ENCODE measurements around the gene PPIB. TPM values are rescaled to one million over a fixed set of nuclear protein-coding genes. Genes with fewer than 3 reads are reported as not detected.
"Not testable (repeated sequence)": the region's sequence is repeated elsewhere in the genome, so short reads cannot be mapped to it uniquely, and the experiment has no call there.

The PPIB gene
- total RNA-seq, 1 experiment from 2014 or later: 410 TPM

- CTCF ChIA-PET: no interaction called here
- H3K27me3 ChIP-seq (replicated peaks; ENCODE audit: insufficient read depth, low read depth, low read length, poor library complexity): no peaks in the 10 kb centered on the region
- peak overlapping the region; percentile 14 for H3K27ac ChIP-seq (ENCODE audit: low read depth, low read length, poor library complexity, severe bottlenecking)
- no peak for TF ChIP-seq EZH2 (IDR thresholded peaks at IDR 0.05; ENCODE audit: borderline replicate concordance, low read depth, low read length, poor library complexity, severe bottlenecking)
- TF ChIP-seq CTCF (conservative IDR thresholded peaks at IDR 0.05; ENCODE audit: low read depth, low read length): no peak
- H3K4me3 ChIP-seq (ENCODE audit: low read depth, low read length, poor library complexity, severe bottlenecking): no peak overlapping the region
- H3K4me1 ChIP-seq (ENCODE audit: insufficient read depth, low read length, poor library complexity, severe bottlenecking): no peaks in the 10 kb centered on the region
- peaks cover 20% of the 10 kb centered on the region for H3K36me3 ChIP-seq (ENCODE audit: insufficient read depth, low read length, poor library complexity, severe bottlenecking)
- no peaks in the 10 kb centered on the region for H3K9me3 ChIP-seq (ENCODE audit: low read depth, low read length, poor library complexity, severe bottlenecking)
- intact Hi-C loops (cut with micrococcal nuclease; ENCODE audit: unreplicated experiment): no loop called here
- POLR2A ChIA-PET (ENCODE audit: low non-redundant PET): no interaction called here
- no TSS peak for BruUV-seq (replicated peaks)
- DNase-seq (ENCODE audit: low spot score): no peak
Observed at GRCh38 chr15:64112073-64112772, 50.6 kb downstream of the PPIB start.

DNA sequence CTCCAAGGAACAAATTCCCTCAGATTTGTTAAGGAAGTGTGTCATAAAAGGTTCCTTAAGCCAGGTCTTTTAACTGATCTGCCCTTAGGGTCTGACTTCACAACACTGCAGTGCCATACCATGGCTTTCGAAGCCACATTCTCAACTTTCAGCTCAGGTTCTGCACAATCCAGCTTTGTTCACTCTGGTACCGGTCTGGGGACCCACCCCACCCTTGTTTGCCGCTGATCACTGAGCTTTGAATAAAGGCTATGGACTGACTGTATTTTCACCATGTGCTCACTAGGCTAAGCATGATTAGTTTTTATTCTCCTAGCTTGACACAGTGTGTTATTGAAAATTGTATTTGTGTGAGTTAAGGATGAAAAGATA lies 51.2 kb downstream of the PPIB start:
- CTCF ChIA-PET: no interaction called here
- H3K36me3 ChIP-seq (ENCODE audit: insufficient read depth, low read length, poor library complexity, severe bottlenecking): peaks cover 15% of the 10 kb centered on the region
- intact Hi-C loops (cut with micrococcal nuclease; ENCODE audit: unreplicated experiment): no loop called here
- no peak for DNase-seq (ENCODE audit: low spot score)
- no peak overlapping the region for H3K4me3 ChIP-seq (ENCODE audit: low read depth, low read length, poor library complexity, severe bottlenecking)
- H3K9me3 ChIP-seq (ENCODE audit: low read depth, low read length, poor library complexity, severe bottlenecking): no peaks in the 10 kb centered on the region
- TF ChIP-seq EZH2 (IDR thresholded peaks at IDR 0.05; ENCODE audit: borderline replicate concordance, low read depth, low read length, poor library complexity, severe bottlenecking) (no peak), CTCF (conservative IDR thresholded peaks at IDR 0.05; ENCODE audit: low read depth, low read length) (no peak)
- H3K4me1 ChIP-seq (ENCODE audit: insufficient read depth, low read length, poor library complexity, severe bottlenecking): no peaks in the 10 kb centered on the region
- no peaks in the 10 kb centered on the region for H3K27me3 ChIP-seq (replicated peaks; ENCODE audit: insufficient read depth, low read depth, low read length, poor library complexity)
- POLR2A ChIA-PET (ENCODE audit: low non-redundant PET): no interaction called here
- H3K27ac ChIP-seq (ENCODE audit: low read depth, low read length, poor library complexity, severe bottlenecking): no peak overlapping the region
- no TSS peak for BruUV-seq (replicated peaks)

DNA sequence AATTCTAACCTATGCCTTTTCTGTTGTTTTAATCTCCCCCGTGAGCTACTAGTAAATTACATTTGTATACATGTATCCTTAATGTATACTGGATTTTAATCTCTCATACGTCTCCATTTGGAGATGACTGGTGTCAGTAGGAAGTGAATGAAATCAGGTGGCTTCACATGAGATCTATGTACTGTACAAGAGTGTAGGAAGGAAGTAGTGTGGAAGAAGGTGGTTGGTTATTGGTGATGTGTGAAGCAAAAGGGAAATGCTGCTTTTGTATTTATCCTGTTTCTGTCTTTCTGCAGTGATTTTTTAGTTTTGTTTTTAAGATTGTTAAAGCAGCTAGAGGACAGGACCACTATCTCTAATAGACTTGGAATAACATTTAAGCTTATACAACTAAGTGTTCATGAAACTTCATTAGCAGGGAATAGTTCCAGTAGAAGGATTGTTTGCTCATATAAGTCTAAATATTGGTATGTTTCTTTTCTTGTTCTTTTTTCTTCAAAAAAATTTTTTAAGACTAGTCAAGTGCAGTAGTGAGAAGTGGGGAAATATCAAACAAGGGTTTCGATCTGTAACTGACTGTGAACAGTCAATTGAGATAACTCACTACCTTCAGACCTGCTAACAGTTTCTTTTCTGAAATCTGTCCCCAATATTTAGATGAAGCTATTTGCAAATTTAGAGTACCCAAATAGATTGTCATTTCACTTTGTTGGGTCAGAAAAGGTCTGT lies 51.7 kb downstream of the PPIB start:
- Histone ChIP-seq H3K27ac (ENCODE audit: low read depth, low read length, poor library complexity, severe bottlenecking) (no peak overlapping the region), H3K36me3 (ENCODE audit: insufficient read depth, low read length, poor library complexity, severe bottlenecking) (peaks cover 10% of the 10 kb centered on the region), H3K27me3 (replicated peaks; ENCODE audit: insufficient read depth, low read depth, low read length, poor library complexity) (no peaks in the 10 kb centered on the region), H3K9me3 (ENCODE audit: low read depth, low read length, poor library complexity, severe bottlenecking) (no peaks in the 10 kb centered on the region), H3K4me1 (ENCODE audit: insufficient read depth, low read length, poor library complexity, severe bottlenecking) (no peaks in the 10 kb centered on the region), H3K4me3 (ENCODE audit: low read depth, low read length, poor library complexity, severe bottlenecking) (no peak overlapping the region)
- ChIA-PET CTCF (no interaction called here), POLR2A (ENCODE audit: low non-redundant PET) (no interaction called here)
- TF ChIP-seq CTCF (conservative IDR thresholded peaks at IDR 0.05; ENCODE audit: low read depth, low read length) (no peak), EZH2 (IDR thresholded peaks at IDR 0.05; ENCODE audit: borderline replicate concordance, low read depth, low read length, poor library complexity, severe bottlenecking) (no peak)
- BruUV-seq (replicated peaks): no TSS peak
- intact Hi-C loops (cut with micrococcal nuclease; ENCODE audit: unreplicated experiment): no loop called here
- DNase-seq (ENCODE audit: low spot score): no peak

DNA sequence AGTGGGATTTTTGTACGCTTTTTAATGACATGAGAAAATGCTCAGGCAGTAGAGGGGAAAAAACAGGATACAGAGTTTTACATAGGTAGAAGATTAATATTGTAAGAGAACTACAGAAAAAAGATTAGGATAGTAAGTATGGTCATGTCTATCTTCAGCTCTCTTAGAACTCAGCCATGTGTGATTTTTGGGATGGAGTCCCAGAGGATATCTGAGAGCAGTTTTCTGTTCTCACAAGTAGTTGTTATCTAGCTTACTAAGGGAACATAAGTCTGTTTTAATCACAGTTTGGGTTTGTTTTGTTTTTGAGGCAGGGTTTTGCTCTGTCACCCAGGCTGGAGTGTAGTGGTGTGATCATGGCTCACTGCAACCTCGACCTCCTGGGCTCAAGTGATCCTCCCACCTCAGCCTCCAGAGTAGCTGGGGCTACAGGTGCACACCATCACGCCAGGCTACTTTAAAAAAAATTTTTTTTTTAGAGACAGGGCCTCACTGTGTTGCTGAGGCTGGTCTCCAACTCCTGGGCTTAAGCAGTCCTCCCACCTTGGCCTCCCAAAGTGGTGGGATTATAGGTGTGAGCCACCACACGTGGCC lies 52.6 kb downstream of the PPIB start:
- POLR2A ChIA-PET (ENCODE audit: low non-redundant PET); H3K27me3 ChIP-seq (replicated peaks; ENCODE audit: insufficient read depth, low read depth, low read length, poor library complexity); H3K9me3 ChIP-seq (ENCODE audit: low read depth, low read length, poor library complexity, severe bottlenecking); H3K4me3 ChIP-seq (ENCODE audit: low read depth, low read length, poor library complexity, severe bottlenecking); H3K4me1 ChIP-seq (ENCODE audit: insufficient read depth, low read length, poor library complexity, severe bottlenecking); BruUV-seq (replicated peaks); DNase-seq (ENCODE audit: low spot score); intact Hi-C loops (cut with micrococcal nuclease; ENCODE audit: unreplicated experiment); CTCF ChIA-PET; H3K27ac ChIP-seq (ENCODE audit: low read depth, low read length, poor library complexity, severe bottlenecking): not testable (repeated sequence)
- peaks cover 10% of the 10 kb centered on the region for H3K36me3 ChIP-seq (ENCODE audit: insufficient read depth, low read length, poor library complexity, severe bottlenecking)
